ENCODE measurements around the gene FAM78B. TPM values are rescaled to one million over a fixed set of nuclear protein-coding genes. Genes with fewer than 3 reads are reported as not detected.

The FAM78B gene
- total and polyA plus RNA-seq, 2 donors (not counting 3 experiments of a cell fraction or from before 2014, with no cell fraction given), result 0.10 TPM; not detected in 1

GRCh38 chr1:166113630-166114029 is 53.2 kb downstream of the FAM78B start:
- no peaks in the 10 kb centered on the region for H3K27me3 ChIP-seq (ENCODE audit: control insufficient read depth in 2 of 2, insufficient read depth in 2 of 2, low read length in 2 of 2)
- H3K9me3 ChIP-seq (replicated peaks; ENCODE audit: control insufficient read depth, insufficient read depth, low read length), result no peaks in the 10 kb centered on the region
- no peaks in the 10 kb centered on the region for H3K79me2 ChIP-seq (ENCODE audit: control insufficient read depth, insufficient read depth, low read length)
- no peak overlapping the region for H3K4me2 ChIP-seq (ENCODE audit: insufficient read depth, low read length)
- H3K4me3 ChIP-seq (replicated peaks in 1 of 3; ENCODE audit: insufficient read depth in 1 of 3, low read depth in 1 of 3, low read length in 3 of 3), result no peak overlapping the region
- H3K36me3 ChIP-seq (ENCODE audit: control insufficient read depth in 2 of 2, extremely low read depth in 1 of 2, insufficient read depth in 2 of 2, low read length in 2 of 2), result no peaks in the 10 kb centered on the region
- dilution Hi-C loops (cut with MboI; ENCODE audit: extremely low pct_ligation_motif_present, low sequenced_read_pairs) (no loop called here), intact Hi-C loops (cut with micrococcal nuclease) (no loop called here)
- DNase-seq (ENCODE audit: low read depth, low spot score), result no peak
- H4K20me1 ChIP-seq (replicated peaks; ENCODE audit: control insufficient read depth, extremely low read depth, insufficient read depth, low read length), result no peaks in the 10 kb centered on the region
- CTCF ChIA-PET, result no interaction called here
- BruUV-seq (replicated peaks), result no TSS peak
- no peaks in the 10 kb centered on the region for H3K9me1 ChIP-seq (replicated peaks; ENCODE audit: control insufficient read depth, extremely low read depth, insufficient read depth, low read length)
- no peak for TF ChIP-seq POLR2AphosphoS5 (IDR thresholded peaks at IDR 0.05; ENCODE audit: insufficient read depth, low read depth, low read length)
- no peak for TF ChIP-seq FOS (IDR thresholded peaks at IDR 0.05; ENCODE audit: borderline replicate concordance, insufficient read depth, low read length)
- TF ChIP-seq CTCF (IDR thresholded peaks at IDR 0.05; ENCODE audit: extremely low read depth in 1 of 2, insufficient read depth in 1 of 2, low read depth in 1 of 2, low read length in 2 of 2), result no peak
- no peak overlapping the region for H3K27ac ChIP-seq (ENCODE audit: insufficient read depth, low read depth, low read length)
- H2AFZ ChIP-seq (ENCODE audit: low read depth, low read length), result no peak overlapping the region
- H3K4me1 ChIP-seq (ENCODE audit: control insufficient read depth, extremely low read depth, insufficient read depth, low read length), result no peaks in the 10 kb centered on the region
- H3K9ac ChIP-seq (replicated peaks; ENCODE audit: extremely low read depth, insufficient read depth, low read length), result no peak overlapping the region
- FAIRE-seq, result no peak
- POLR2A ChIA-PET, result no interaction called here

GRCh38 chr1:166113031-166113430 is 53.8 kb downstream of the FAM78B start:
- DNase-seq (ENCODE audit: low read depth, low spot score) (no peak), FAIRE-seq (no peak)
- no peaks in the 10 kb centered on the region for H3K79me2 ChIP-seq (ENCODE audit: control insufficient read depth, insufficient read depth, low read length)
- no peaks in the 10 kb centered on the region for H3K9me1 ChIP-seq (replicated peaks; ENCODE audit: control insufficient read depth, extremely low read depth, insufficient read depth, low read length)
- H3K27me3 ChIP-seq (ENCODE audit: control insufficient read depth in 2 of 2, insufficient read depth in 2 of 2, low read length in 2 of 2), result no peaks in the 10 kb centered on the region
- no peak overlapping the region for H3K4me3 ChIP-seq (replicated peaks in 1 of 3; ENCODE audit: insufficient read depth in 1 of 3, low read depth in 1 of 3, low read length in 3 of 3)
- no peak overlapping the region for H3K27ac ChIP-seq (ENCODE audit: insufficient read depth, low read depth, low read length)
- intact Hi-C loops (cut with micrococcal nuclease) (no loop called here), dilution Hi-C loops (cut with MboI; ENCODE audit: extremely low pct_ligation_motif_present, low sequenced_read_pairs) (no loop called here)
- ChIA-PET POLR2A (no interaction called here), CTCF (no interaction called here)
- no peaks in the 10 kb centered on the region for H3K4me1 ChIP-seq (ENCODE audit: control insufficient read depth, extremely low read depth, insufficient read depth, low read length)
- H3K4me2 ChIP-seq (ENCODE audit: insufficient read depth, low read length), result no peak overlapping the region
- H3K36me3 ChIP-seq (ENCODE audit: control insufficient read depth in 2 of 2, extremely low read depth in 1 of 2, insufficient read depth in 2 of 2, low read length in 2 of 2), result no peaks in the 10 kb centered on the region
- TF ChIP-seq CTCF (IDR thresholded peaks at IDR 0.05; ENCODE audit: extremely low read depth in 1 of 2, insufficient read depth in 1 of 2, low read depth in 1 of 2, low read length in 2 of 2) (no peak), GATA2 (IDR thresholded peaks at IDR 0.05; ENCODE audit: insufficient read depth, insufficient read length, low read depth, low read length) (no peak), POLR2AphosphoS5 (IDR thresholded peaks at IDR 0.05; ENCODE audit: insufficient read depth, low read depth, low read length) (no peak)
- no peak overlapping the region for H3K9ac ChIP-seq (replicated peaks; ENCODE audit: extremely low read depth, insufficient read depth, low read length)
- no peaks in the 10 kb centered on the region for H4K20me1 ChIP-seq (replicated peaks; ENCODE audit: control insufficient read depth, extremely low read depth, insufficient read depth, low read length)
- BruUV-seq (replicated peaks), result no TSS peak
- no peak overlapping the region for H2AFZ ChIP-seq (ENCODE audit: low read depth, low read length)
- no peaks in the 10 kb centered on the region for H3K9me3 ChIP-seq (replicated peaks; ENCODE audit: control insufficient read depth, insufficient read depth, low read length)
